Stimulated activated CD8-positive, alpha-beta memory T cell treated with anti-CD3 and anti-CD28 coated beads, Interleukin-7, amount 100 ng/mL, for 4 hours (primary cell): Measurements from ENCODE around the gene NUDT15.
"Not testable (repeated sequence)": the region's sequence is repeated elsewhere in the genome, so short reads cannot be mapped to it uniquely, and the experiment has no call there.

Source experiments
- DNase-seq, 2 donors: peaks; one replicate each; pipeline ENCODE4 v3.0.0-alpha.2; 2020; ENCODE audit warnings: low read depth in 2 of 2

The NUDT15 gene

GRCh38 chr13:48037346-48038173, at the start of gene NUDT15:
TSS of gene NUDT15 (plus strand) at chr13:48037726. CDS start at chr13:48037747, 21 bp downstream.
- peak; percentile 84 to 90 for DNase-seq

DNA sequence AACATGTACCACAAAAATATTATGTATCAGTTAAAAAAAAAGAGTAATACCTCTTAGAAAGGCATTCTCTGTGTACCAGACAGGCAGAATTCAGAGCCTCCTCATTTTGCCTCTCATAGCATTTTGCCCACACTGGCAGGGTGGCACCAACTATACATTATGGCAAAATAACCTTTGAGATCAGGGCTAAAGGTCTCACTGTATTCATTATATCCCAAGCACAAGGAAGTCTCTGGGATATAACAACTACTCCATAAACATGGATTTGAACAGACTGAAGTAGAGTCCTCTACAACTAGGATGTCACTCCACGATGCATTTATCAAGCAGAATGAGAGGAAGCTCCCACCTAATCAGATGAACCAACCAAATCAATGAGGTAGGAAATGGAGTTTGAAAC, 47.1 kb upstream of the NUDT15 start:
- DNase-seq: no peak

DNA sequence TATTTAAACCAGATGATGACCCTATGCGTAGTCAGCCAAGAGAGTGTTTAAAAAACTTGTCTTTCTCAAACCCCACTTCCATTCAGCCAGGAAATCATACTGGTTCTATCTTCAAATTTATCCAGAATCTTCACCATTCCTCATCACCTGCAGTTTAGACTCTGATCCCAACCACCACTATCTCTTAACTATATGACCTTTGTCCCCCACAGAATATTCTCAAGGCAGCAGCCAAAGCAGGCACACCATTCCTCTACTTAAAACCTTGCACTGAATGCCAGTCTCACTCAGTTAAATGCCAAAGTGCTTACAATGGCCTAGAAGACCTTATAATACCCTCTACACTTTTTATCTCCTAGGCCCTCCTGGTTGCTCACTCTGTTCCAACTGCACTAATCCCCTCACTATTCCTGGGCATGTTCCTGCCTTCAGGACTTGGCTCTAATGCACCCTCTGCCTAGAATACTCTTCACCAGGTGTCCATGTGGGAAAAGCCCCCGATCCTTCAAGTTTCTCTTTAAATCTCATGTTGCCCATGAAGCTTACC, 46.5 kb upstream of the NUDT15 start:
- DNase-seq: no peak

- no peak for DNase-seq
Measured at GRCh38 chr13:47991859-47992258, 45.7 kb upstream of the NUDT15 start.

GRCh38 chr13:47997384-47997783, 40.1 kb upstream of the NUDT15 start:
- DNase-seq: no peak

DNA sequence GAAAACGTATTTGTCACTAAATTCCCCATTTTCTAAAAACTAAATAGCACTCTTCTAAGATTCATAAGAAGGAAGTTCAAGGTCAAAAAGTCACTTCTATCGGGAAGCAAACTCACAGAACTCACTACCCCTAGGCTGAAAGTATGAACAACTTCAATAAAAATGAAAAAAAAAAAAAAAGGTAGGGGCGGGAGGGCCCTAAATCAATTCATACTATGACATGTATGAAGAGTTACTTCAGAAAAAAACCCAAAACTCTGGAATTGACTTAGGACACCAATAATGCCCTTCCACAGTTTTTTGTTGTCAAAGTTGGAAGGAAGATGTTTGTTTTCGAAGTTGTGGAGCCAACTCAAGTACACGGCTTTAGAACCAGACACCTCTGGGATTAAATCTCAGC, 37.6 kb upstream of the NUDT15 start:
- no peak for DNase-seq

GRCh38 chr13:48000559-48001113, 36.9 kb upstream of the NUDT15 start:
- no peak for DNase-seq

DNA sequence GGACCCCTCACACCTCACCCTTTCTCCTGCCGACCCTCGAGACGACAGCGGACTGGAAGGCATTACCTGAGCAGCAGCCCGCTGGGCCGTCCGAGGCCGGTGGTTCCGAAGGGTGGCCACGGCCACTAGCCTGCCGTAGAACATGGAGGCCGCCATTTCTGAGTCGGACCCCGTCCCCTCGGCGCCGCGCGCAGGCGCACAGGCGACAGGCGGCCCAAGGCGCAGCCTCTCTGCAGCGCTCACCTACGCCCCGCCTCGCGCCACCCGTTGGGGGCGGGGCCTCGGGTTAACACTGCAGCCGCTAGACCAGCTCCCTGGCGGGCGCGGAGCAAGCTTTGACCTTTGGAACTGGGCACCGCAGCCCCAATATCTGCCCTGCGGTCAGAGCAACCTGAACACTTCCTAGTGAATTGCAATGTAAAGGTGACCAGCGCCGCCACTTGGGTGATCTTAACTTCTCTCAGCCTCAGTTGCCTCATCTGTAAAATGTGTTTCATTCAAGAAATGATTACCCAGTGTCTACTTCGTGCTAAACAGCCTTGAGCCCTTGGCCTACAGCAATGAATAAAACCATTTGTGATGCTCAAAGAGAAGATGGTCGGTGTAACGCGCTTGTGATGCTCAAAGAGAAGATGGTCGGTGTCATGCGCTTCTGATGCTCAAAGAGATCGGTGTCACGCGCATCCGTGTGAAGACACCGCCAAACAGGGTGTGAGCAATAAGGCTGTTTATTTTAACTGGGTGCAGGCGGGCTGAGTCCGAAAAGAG, 36.2 kb upstream of the NUDT15 start, which contains the start of gene SUCLA2:
TSS of gene SUCLA2 (minus strand) at position 160 of the 768 bp plus-strand sequence. CDS start at position 156, 4 bp downstream.
- peak; percentile 72 to 89 for DNase-seq

- DNase-seq: not testable (repeated sequence)
Measured at GRCh38 chr13:48001999-48002398, 35.5 kb upstream of the NUDT15 start.

DNA sequence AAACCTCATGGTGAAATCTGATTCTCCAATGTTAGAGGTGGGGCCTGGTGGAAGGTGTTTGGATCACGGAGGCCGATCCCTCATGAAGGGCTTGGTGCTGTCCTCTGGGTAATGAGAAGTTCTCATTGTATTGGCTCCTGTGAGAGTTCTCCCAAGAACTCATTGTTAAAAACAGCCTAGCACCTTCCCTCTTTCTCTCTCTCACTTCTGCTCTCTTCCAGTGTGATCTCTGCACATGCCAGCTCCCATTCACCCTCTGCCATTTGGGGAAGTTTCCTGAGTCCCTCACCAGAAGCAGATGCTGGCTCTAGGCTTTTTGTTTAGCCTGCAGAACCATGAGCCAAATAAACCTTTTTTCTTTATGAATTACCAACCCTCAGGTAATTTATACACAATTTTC, 33.3 kb upstream of the NUDT15 start:
- no peak for DNase-seq

- DNase-seq: no peak
Measured at GRCh38 chr13:48006396-48006795, 31.1 kb upstream of the NUDT15 start.

DNA sequence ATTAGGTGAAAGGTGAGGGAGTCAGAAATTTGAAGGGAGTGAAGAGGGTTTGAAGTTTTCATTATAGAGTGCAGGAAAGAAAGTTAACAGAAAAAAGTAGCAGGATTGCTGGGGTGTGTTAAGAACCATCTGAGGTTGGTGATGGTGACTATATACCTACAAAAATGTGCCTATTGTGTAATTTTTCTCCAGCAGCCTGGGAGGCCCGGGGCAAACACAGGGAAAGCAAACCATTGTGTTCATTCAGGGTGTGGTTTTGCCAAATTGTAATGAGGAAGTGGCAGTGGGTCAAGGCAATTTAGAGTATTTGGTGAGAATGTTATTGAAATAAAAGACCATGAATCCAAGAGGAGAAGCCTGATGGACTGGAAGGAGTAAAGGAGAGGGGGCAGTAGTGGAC, 28.2 kb upstream of the NUDT15 start:
- no peak for DNase-seq

DNA sequence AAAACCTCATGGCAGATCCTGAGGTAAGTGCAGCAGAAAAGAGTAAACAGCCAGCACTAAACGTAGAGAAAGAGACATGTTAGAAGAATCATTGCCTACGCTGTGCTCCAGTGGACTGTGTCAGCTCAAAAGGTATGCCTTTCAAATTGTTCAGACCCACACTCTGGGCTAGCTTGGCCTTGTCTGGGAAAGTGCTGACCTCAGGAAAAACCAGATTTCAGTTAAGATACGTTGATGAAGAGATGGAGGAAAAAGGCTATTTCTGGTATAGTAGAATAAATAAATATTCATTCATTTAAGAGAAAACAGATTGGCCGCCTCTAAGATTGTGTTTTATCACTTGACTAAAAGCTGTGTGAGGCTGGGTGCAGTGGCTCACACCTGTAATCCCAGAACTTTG, 26.8 kb upstream of the NUDT15 start:
- no peak for DNase-seq

DNA sequence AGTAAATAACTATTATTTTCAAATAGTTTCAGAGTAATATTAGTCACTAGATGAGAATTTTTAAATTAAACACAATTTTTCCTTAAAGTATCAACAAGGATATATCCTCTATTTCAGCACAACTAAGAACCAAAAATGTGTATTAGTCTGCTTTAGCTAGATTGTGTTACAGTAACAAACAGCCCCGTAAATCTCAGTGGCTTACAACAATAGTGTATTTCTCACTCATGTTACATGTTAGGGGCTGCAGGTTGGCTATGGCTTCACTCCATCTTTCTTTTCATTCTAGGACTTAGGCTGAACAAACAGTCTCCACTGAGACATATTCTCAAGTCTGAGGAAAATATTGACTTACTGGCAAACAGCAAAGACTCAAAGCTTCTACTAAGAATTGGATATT, 24.9 kb upstream of the NUDT15 start:
- DNase-seq: no peak

GRCh38 chr13:48014359-48014758, 23.2 kb upstream of the NUDT15 start:
- no peak for DNase-seq

DNA sequence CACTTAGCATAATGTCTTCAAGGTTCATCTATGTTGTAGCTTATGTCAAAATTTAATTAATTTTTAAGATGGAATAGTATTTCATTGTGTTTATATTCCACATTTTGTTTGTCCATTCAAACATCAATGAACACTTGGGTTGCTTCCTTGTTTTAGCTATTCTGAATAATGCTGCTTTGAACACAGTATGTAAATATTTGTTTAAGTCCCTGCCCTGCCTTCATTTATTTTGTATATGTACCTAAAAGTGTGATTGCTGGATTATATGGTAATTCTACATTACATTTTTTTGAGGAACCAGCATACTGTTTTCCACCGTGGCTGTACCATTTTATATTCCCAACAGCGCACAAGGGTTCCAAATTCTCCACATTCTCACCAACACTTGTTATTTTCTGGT, 18.9 kb upstream of the NUDT15 start:
- DNase-seq: no peak

- DNase-seq: no peak
Measured at GRCh38 chr13:48019796-48020195, 17.7 kb upstream of the NUDT15 start.

- DNase-seq: no peak
Measured at GRCh38 chr13:48028066-48028465, 9.5 kb upstream of the NUDT15 start.

GRCh38 chr13:48029859-48030258, 7.7 kb upstream of the NUDT15 start:
- no peak for DNase-seq

DNA sequence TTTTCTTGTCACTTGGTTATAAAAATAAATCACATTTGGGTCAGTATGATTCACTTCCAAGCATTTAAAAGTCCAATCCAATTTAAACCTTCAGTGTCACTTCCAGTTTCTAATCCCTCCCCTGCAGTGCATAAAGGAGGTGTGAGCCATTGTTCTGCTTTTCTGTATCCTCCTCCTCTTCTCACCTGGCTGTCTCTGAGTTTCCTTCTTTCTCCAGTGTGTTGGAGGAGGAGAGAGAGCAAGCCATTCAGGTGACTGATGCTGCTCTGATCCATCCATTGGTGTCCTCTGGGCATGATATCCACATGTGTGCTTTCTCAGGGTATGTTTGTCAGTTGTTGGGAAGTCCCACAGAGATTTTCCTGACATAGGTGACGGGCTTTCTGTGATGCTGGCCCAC, 1.2 kb downstream of the NUDT15 start:
- no peak for DNase-seq

GRCh38 chr13:48040049-48040448, 2.5 kb downstream of the NUDT15 start:
- DNase-seq: no peak

DNA sequence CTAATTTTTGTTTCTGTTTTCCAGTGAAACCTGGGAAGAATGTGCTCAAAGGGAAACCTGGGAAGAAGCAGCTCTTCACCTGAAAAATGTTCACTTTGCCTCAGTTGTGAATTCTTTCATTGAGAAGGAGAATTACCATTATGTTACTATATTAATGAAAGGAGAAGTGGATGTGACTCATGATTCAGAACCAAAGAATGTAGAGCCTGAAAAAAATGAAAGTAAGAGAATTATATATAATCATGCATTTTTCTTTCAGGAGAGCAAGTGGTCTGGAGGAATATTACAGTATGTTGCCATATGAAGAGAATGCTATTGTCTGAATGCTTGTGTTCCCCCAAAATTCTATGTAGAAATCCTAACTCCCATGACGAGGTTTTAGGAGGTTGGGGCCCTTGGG, 3.4 kb downstream of the NUDT15 start:
- no peak for DNase-seq
